HepG2 (cell line): ENCODE results near the gene AKAP12. TPM values are rescaled to one million over a fixed set of nuclear protein-coding genes. Genes with fewer than 3 reads are reported as not detected.

Source experiments
- ATAC-seq: fragments of 200-7000 bp; cut with Tn5 transposase; 3 replicates; pipeline ENCODE4 v1.9.1; 2020; ENCODE audit warnings: mild to moderate bottlenecking, moderate library complexity
- BruUV-seq: library from RNA; stranded (reverse); fragments of 400-500 nt; replicated peaks from 2 replicates; lab custom pipeline; 2021; lab: Mats Ljungman, UMichigan
- CTCF ChIA-PET: fragments of 300-600 bp; formaldehyde crosslinking; extraction: SDS; loops from one replicate; lab custom pipeline; 2021; ENCODE audit warnings: low total read pairs, inconsistent platforms, low intra/inter-chr PET ratio; lab: Yijun Ruan, JAX
- POLR2A ChIA-PET: fragments of 350-600 bp; sonication (Branson Sonifier 250); formaldehyde crosslinking; loops from one replicate; lab custom pipeline; 2020; ENCODE audit warnings: antibody characterized with exemption, inconsistent platforms; lab: Yijun Ruan, JAX
- DNase-seq: peaks from one replicate; pipeline ENCODE4 v3.0.0-alpha.2; 2015; ENCODE audit warnings: low spot score
- FAIRE-seq: peaks from 3 replicates; lab custom pipeline; 2011; peaks lifted over from hg19 to GRCh38; lab: Jason Lieb, UNC
- H2AFZ ChIP-seq: one replicate; pipeline ENCODE4 v1.6.1; 2011; ENCODE audit warnings: low read length, inconsistent platforms
- H3K27ac ChIP-seq: fragments of 300-600 bp; 3 replicates; pipeline ENCODE4 v1.8.0; 2011; ENCODE audit warnings: mixed run types, mild to moderate bottlenecking, mixed read lengths, low read length, inconsistent platforms; ENCODE audit not compliant: insufficient read depth; ENCODE audit errors: extremely low read length
- H3K27me3 ChIP-seq, 2 experiments: fragments of 200-600 bp in 1 of 2; 2 replicates in 1 of 2; 3 replicates in 1 of 2; pipeline versions ENCODE4 v1.6.0 to v1.8.0; 2011; ENCODE audit warnings: low read length in 2 of 2, mild to moderate bottlenecking in 2 of 2, moderate library complexity in 2 of 2, inconsistent platforms in 1 of 2; ENCODE audit not compliant: insufficient read depth in 2 of 2, control insufficient read depth in 1 of 2
- H3K36me3 ChIP-seq, 2 experiments: fragments of 200-600 bp in 1 of 2; replicated peaks in 1 of 2; 2 replicates in 1 of 2; 3 replicates in 1 of 2; pipeline versions ENCODE4 v1.5.1 to v1.8.0; 2011; ENCODE audit warnings: low read length in 2 of 2, inconsistent platforms in 1 of 2; ENCODE audit not compliant: insufficient read depth in 2 of 2, control insufficient read depth in 1 of 2
- H3K4me1 ChIP-seq: 2 replicates; pipeline ENCODE4 v1.5.1; 2012; ENCODE audit warnings: low read length, inconsistent platforms; ENCODE audit not compliant: insufficient read depth
- H3K4me2 ChIP-seq: 2 replicates; pipeline ENCODE4 v1.6.0; 2011; ENCODE audit warnings: low read depth, low read length, inconsistent platforms
- H3K4me3 ChIP-seq, 3 experiments: fragments of 200-600 bp in 1 of 3; sonication (generic), shearing (Covaris generic) in 1 of 3; replicated peaks in 1 of 3; 2 replicates each; pipeline ENCODE4 v1.5.1; 2011 to 2016; ENCODE audit warnings: low read length in 3 of 3, inconsistent platforms in 2 of 3, low read depth in 2 of 3, mild to moderate bottlenecking in 2 of 3, control low read depth in 1 of 3, mixed read lengths in 1 of 3; ENCODE audit not compliant: insufficient read depth in 1 of 3
- H3K79me2 ChIP-seq: one replicate; pipeline ENCODE4 v1.6.1; 2011; ENCODE audit warnings: low read length, inconsistent platforms; ENCODE audit not compliant: insufficient read depth
- H3K9ac ChIP-seq: 2 replicates; pipeline ENCODE4 v1.6.0; 2011; ENCODE audit warnings: mild to moderate bottlenecking, low read depth, low read length, inconsistent platforms; ENCODE audit not compliant: insufficient read depth
- H3K9me3 ChIP-seq: 2 replicates; pipeline ENCODE4 v1.5.1; 2012; ENCODE audit warnings: mild to moderate bottlenecking, low read length
- H4K20me1 ChIP-seq: 2 replicates; pipeline ENCODE4 v1.6.0; 2011; ENCODE audit warnings: inconsistent platforms, mild to moderate bottlenecking, low read length, moderate library complexity; ENCODE audit not compliant: insufficient read depth
- BRD4 ChIP-seq: sonication (generic); formaldehyde crosslinking; IDR thresholded peaks from 2 replicates; pipeline ENCODE4 v1.4.0; 2020; ENCODE audit warnings: missing genetic modification reagents
- KAT2B ChIP-seq: fragments of 150-350 bp; IDR thresholded peaks from 2 replicates; pipeline ENCODE4 v1.6.1; 2014; ENCODE audit warnings: low read depth, low read length, borderline replicate concordance
- KLF9 ChIP-seq: IDR thresholded peaks from 2 replicates; pipeline ENCODE4 v1.6.1; 2016; ENCODE audit warnings: low read depth
- PAX8 ChIP-seq: sonication (generic); formaldehyde crosslinking; IDR thresholded peaks from 2 replicates; pipeline ENCODE4 v1.8.0; 2022; ENCODE audit warnings: mild to moderate bottlenecking, missing genetic modification reagents, borderline replicate concordance
- SIN3A ChIP-seq: IDR thresholded peaks from 2 replicates; pipeline ENCODE4 v1.6.1; 2011; ENCODE audit warnings: low read depth, mild to moderate bottlenecking, control low read depth, low read length, borderline replicate concordance
- ZNF274 ChIP-seq: sonication (generic); formaldehyde crosslinking; IDR thresholded peaks from 2 replicates; pipeline ENCODE4 v1.5.1; 2020; ENCODE audit warnings: mild to moderate bottlenecking, missing genetic modification reagents
- ZNF775 ChIP-seq: sonication (generic); formaldehyde crosslinking; IDR thresholded peaks from 2 replicates; pipeline ENCODE4 v1.4.0; 2020; ENCODE audit warnings: missing genetic modification reagents, mild to moderate bottlenecking, moderate library complexity, borderline replicate concordance
- WGBS: methylation state at CpG from one replicate; pipeline ENCODE4 v1.1.6; 2017; ENCODE audit warnings: low lambda C conversion rate; 5-methylcytosine and 5-hydroxymethylcytosine counted together
- in situ Hi-C: cut with HindIII; loops from 2 replicates; pipeline ENCODE4 v1.10.0; 2017; ENCODE audit warnings: low pct_unique_long_range_greater_than_20kb; ENCODE audit not compliant: extremely low pct_ligation_motif_present
- intact Hi-C: fragments of 100-400 bp; cut with micrococcal nuclease; formaldehyde crosslinking; loops from one replicate; pipeline ENCODE4 v1.10.0; 2022; ENCODE audit not compliant: unreplicated experiment
- polyA plus RNA-seq, 8 experiments: library from polyadenylated mRNA; depleted of rRNA in 3 of 8; stranded (reverse) in 7 of 8; unstranded in 1 of 8; fragments of >200 nt; fragmentation: Illumina TruSeq in 4 of 8; extraction: Trizol in 4 of 8; gene quantifications; 2 replicates each; pipeline versions ENCODE4 v1.2.1 to v1.2.3, GENCODE V29; 2011 to 2016; ENCODE audit warnings: low read depth in 4 of 8, missing spikeins in 1 of 8, mixed read lengths in 1 of 8; ENCODE audit not compliant: insufficient read depth in 1 of 8
- total RNA-seq, 5 experiments: library from RNA; depleted of rRNA; stranded (reverse); fragments of >200 nt; fragmentation: Illumina TruSeq; extraction: Trizol; gene quantifications; 2 replicates each; pipeline ENCODE4 v1.2.3, GENCODE V29; 2016; ENCODE audit warnings: low read depth in 1 of 5
- TF ChIP-seq, protein P1 (sequence below): sonication (generic); formaldehyde crosslinking; IDR thresholded peaks from 2 replicates; pipeline ENCODE4 v1.4.0; 2020; ENCODE audit warnings: missing genetic modification reagents, borderline replicate concordance
- TF ChIP-seq, protein P2 (sequence below): sonication (generic); formaldehyde crosslinking; IDR thresholded peaks from 2 replicates; pipeline ENCODE4 v1.4.0; 2020; ENCODE audit warnings: mild to moderate bottlenecking, missing genetic modification reagents

The AKAP12 gene
- total and polyA plus RNA-seq, 2 of the 13 experiments (the other 11 are each of a cell fraction or from before 2014, with no cell fraction given) = 10.6 to 19.0 TPM

GRCh38 chr6:151224076-151224475 lies 15.7 kb upstream of the AKAP12 start:
- Histone ChIP-seq H3K36me3 (no peaks in the 10 kb centered on the region), H4K20me1 (no peaks in the 10 kb centered on the region), H3K79me2 (no peaks in the 10 kb centered on the region), H2AFZ (no peak overlapping the region), H3K9ac (no peak overlapping the region), H3K4me1 (no peaks in the 10 kb centered on the region; the same call in 1 of the 2 replicates), H3K4me2 (no peak overlapping the region), H3K9me3 (no peaks in the 10 kb centered on the region), H3K4me3 (no peak overlapping the region), H3K27ac (no peak overlapping the region), H3K27me3 (no peaks in the 10 kb centered on the region)
- in situ Hi-C loops (no loop called here), intact Hi-C loops (no loop called here)
- ATAC-seq (no peak), DNase-seq (no peak), FAIRE-seq (no peak)
- BruUV-seq = no TSS peak
- TF ChIP-seq KLF9 (CRISPR knock-in tag) (no peak), SIN3A (no peak), BRD4 (CRISPR knock-in tag) (no peak), ZNF775 (CRISPR knock-in tag) (no peak), PAX8 (CRISPR knock-in tag) (no peak), KAT2B (no peak)
- TF ChIP-seq, protein P1, sequence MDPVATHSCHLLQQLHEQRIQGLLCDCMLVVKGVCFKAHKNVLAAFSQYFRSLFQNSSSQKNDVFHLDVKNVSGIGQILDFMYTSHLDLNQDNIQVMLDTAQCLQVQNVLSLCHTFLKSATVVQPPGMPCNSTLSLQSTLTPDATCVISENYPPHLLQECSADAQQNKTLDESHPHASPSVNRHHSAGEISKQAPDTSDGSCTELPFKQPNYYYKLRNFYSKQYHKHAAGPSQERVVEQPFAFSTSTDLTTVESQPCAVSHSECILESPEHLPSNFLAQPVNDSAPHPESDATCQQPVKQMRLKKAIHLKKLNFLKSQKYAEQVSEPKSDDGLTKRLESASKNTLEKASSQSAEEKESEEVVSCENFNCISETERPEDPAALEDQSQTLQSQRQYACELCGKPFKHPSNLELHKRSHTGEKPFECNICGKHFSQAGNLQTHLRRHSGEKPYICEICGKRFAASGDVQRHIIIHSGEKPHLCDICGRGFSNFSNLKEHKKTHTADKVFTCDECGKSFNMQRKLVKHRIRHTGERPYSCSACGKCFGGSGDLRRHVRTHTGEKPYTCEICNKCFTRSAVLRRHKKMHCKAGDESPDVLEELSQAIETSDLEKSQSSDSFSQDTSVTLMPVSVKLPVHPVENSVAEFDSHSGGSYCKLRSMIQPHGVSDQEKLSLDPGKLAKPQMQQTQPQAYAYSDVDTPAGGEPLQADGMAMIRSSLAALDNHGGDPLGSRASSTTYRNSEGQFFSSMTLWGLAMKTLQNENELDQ (CRISPR knock-in tag) = no peak
- ChIA-PET POLR2A (no interaction called here), CTCF (no interaction called here)

- H3K27me3 ChIP-seq = no peaks in the 10 kb centered on the region; a peak in 1 of 5 replicates
- H2AFZ ChIP-seq = no peak overlapping the region
- H3K79me2 ChIP-seq = no peaks in the 10 kb centered on the region
- no peaks in the 10 kb centered on the region for H3K36me3 ChIP-seq
- no peak overlapping the region for H3K27ac ChIP-seq
- no peaks in the 10 kb centered on the region for H4K20me1 ChIP-seq
- 54% methylated on average over 11 of the region's 11 CpGs for WGBS
- ATAC-seq = no peak
- FAIRE-seq = no peak
- H3K4me2 ChIP-seq = no peak overlapping the region
- BruUV-seq = no TSS peak
- no peak overlapping the region for H3K9ac ChIP-seq
- POLR2A ChIA-PET = no interaction called here
- no peaks in the 10 kb centered on the region for H3K9me3 ChIP-seq
- in situ Hi-C loops = no loop called here
- no peak for DNase-seq
- no peaks in the 10 kb centered on the region; the same call in 1 of the 2 replicates for H3K4me1 ChIP-seq
- intact Hi-C loops = no loop called here
- CTCF ChIA-PET = no interaction called here
- H3K4me3 ChIP-seq = no peak overlapping the region
- no peak for TF ChIP-seq ZNF274 (CRISPR knock-in tag)
- TF ChIP-seq, protein P2, sequence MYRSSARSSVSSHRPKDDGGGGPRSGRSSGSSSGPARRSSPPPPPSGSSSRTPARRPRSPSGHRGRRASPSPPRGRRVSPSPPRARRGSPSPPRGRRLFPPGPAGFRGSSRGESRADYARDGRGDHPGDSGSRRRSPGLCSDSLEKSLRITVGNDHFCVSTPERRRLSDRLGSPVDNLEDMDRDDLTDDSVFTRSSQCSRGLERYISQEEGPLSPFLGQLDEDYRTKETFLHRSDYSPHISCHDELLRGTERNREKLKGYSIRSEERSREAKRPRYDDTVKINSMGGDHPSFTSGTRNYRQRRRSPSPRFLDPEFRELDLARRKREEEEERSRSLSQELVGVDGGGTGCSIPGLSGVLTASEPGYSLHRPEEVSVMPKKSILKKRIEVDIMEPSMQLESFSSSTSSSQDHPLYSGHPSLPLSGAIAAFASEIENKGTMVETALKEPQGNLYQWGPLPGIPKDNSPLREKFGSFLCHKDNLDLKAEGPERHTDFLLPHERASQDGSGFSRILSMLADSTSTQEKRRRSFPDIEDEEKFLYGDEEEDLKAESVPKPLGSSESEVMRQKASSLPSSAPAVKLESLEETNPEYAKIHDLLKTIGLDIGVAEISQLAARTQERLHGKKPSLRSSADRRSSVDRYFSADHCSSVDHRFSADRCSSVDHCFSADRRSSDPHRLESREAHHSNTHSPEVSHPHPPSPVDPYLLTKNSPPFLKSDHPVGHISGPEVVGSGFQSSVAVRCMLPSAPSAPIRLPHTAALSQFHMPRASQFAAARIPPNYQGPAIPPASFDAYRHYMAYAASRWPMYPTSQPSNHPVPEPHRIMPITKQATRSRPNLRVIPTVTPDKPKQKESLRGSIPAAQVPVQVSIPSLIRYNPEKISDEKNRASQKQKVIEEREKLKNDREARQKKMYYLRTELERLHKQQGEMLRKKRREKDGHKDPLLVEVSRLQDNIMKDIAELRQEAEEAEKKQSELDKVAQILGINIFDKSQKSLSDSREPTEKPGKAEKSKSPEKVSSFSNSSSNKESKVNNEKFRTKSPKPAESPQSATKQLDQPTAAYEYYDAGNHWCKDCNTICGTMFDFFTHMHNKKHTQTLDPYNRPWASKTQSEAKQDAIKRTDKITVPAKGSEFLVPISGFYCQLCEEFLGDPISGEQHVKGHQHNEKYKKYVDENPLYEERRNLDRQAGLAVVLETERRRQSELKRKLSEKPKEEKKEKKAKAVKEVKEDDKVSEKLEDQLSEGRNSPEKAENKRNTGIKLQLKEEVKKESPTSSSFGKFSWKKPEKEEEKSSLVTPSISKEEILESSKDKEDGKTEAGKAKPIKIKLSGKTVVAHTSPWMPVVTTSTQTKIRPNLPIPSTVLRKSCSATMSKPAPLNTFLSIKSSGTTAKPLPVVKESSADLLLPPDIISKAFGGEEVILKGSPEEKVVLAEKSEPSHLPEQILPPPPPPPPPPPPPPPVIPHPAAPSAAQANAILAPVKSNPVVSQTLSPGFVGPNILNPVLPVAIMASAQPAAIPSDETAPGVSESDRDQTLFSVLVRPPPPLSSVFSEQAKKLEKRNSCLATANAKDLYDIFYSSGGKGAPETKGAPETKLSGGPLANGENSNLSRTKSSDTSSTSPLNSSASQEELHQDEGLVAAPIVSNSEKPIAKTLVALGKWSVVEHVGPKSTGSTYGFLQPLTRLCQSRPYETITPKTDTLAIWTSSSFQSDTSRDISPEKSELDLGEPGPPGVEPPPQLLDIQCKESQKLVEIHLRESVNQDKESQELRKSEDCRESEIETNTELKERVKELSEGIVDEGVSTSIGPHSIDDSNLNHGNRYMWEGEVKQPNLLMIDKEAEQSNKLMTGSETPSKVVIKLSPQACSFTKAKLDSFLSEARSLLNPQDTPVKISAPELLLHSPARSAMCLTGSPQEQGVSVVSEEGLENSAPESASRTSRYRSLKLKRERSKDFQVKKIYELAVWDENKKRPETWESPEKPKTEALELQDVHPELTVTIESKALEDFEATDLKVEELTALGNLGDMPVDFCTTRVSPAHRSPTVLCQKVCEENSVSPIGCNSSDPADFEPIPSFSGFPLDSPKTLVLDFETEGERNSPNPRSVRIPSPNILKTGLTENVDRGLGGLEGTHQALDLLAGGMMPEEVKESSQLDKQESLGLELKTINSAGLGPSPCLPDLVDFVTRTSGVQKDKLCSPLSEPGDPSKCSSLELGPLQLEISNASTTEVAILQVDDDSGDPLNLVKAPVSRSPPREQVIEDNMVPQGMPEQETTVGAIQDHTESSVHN = no peak
Observed at GRCh38 chr6:151225919-151226318, 13.8 kb upstream of the AKAP12 start.
